ENCODE measurements around the gene PORCN. TPM values are rescaled to one million over a fixed set of nuclear protein-coding genes. Genes with fewer than 3 reads are reported as not detected.
A peak's percentile ranks its signal among the peaks of the same experiment; 100 is the strongest.

Gene PORCN
- total and polyA plus RNA-seq, 4 experiments from 2014 or later = 10.6 to 15.4 (median 14.5) TPM

DNA sequence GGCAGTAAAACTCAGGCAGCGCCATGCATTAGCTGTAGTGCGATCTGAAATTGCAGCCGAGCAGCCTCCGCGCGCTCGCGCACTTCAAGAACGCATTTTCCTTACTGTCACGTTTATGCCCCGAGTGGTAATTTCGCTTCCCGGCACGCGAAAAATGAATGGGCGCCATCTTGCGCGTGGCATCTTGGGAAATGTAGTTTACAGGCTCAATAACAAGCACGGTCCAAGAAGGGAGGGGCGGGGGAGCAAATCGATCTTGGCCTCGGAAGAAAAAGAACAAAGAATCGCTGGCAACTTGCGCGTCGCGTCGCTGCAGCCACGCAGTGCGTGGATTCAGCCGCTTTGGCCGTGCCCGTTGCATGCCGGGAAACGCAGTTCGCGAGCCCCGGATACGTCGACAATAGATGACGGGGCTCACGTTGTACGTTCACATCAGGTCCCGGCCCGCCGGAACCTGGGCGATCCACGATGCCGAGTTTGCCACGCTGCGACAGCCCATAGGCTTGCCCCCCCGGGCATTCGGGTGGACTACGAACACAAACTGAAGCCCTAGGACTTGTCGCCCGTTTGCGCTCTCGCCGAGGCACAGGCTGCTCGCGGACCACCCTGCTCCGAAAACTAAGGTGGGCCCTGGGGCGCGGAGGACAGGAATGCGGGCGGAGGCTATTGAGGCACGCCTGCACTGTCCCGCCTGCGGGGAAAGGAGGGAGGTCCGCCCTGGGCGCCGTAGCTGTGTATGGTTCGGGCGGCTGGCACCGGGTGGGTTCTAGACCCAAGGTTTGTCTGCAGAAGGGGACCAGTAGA is 32.8 kb upstream of the PORCN start, which contains the start of gene FTSJ1:
Gene FTSJ1 (plus strand): TSS at position 426 of the 804 bp plus-strand sequence. CDS start 1,849 bp downstream, outside the sequence.
- ChIA-PET POLR2A (ENCODE audit: partially characterized antibody) (interaction anchor here (0.7 to 3.4 kb wide), 6 partner anchors 33 to 220 kb away, joined by 3 to 20 read pairs (median 3); partner anchors contain the start of genes PORCN, RBM3 and TBC1D25), CTCF (ENCODE audit: partially characterized antibody) (no interaction called here)
- intact Hi-C loops (cut with micrococcal nuclease) = loop anchor here (1.0 kb wide), 5 partner anchors 32 to 121 kb away; partner anchors contain the start of genes EBP, PORCN, RBM3 and TBC1D25

GRCh38 chrX:48476919-48477318 is 31.9 kb upstream of the PORCN start:
- no peaks in the 10 kb centered on the region for H3K27me3 Mint-ChIP-seq
- ChIA-PET POLR2A (ENCODE audit: partially characterized antibody) (interaction anchor here (0.7 to 3.4 kb wide), 4 partner anchors 32 to 219 kb away, joined by 3 to 20 read pairs (median 6); partner anchors contain the start of genes PORCN, RBM3 and TBC1D25), CTCF (ENCODE audit: partially characterized antibody) (no interaction called here)
- peaks cover 7 to 39% of the 10 kb centered on the region in 2 donors for H3K36me3 Mint-ChIP-seq
- Histone ChIP-seq H3K27ac (ENCODE audit: low read depth, low read length) (peak overlapping the region; percentile 80), H3K27me3 (ENCODE audit: insufficient read depth, low read length) (no peaks in the 10 kb centered on the region), H3K9me3 (ENCODE audit: control insufficient read depth in 1 of 2, low read length in 2 of 2) (no peaks in the 10 kb centered on the region), H3K4me1 (ENCODE audit: insufficient read depth, low read length) (peaks cover 24% of the 10 kb centered on the region), H3K4me3 (ENCODE audit: low read length in 2 of 2) (peak overlapping the region; percentile 57 to 79), H3K36me3 (ENCODE audit: insufficient read depth, low read length) (peaks cover 5% of the 10 kb centered on the region)
- peak overlapping the region; percentile 78 to 95 (median 92) for H3K27ac Mint-ChIP-seq
- peak overlapping the region; percentile 79 to 92 (median 90) for H3K4me3 Mint-ChIP-seq
- intact Hi-C loops (cut with micrococcal nuclease) = loop anchor here (1.0 kb wide), 5 partner anchors 31 to 120 kb away; partner anchors contain the start of genes EBP, PORCN, RBM3 and TBC1D25
- no peak for DNase-seq
- peaks cover 15 to 24% (median 22%) of the 10 kb centered on the region in 4 donors for H3K4me1 Mint-ChIP-seq
- peaks cover 0 to 1% (median 0%) of the 10 kb centered on the region in 8 donors for H3K9me3 Mint-ChIP-seq

More for the DNA sequence above, 32.8 kb upstream of the PORCN start, which contains the start of gene FTSJ1:
- Histone ChIP-seq H3K27ac (ENCODE audit: low read depth, low read length) (peak within 1 kb of the TSS; percentile 80), H3K27me3 (ENCODE audit: insufficient read depth, low read length) (no peaks in the 10 kb centered on the region), H3K36me3 (ENCODE audit: insufficient read depth, low read length) (no peaks in the 10 kb centered on the region), H3K4me1 (ENCODE audit: insufficient read depth, low read length) (peaks cover 24% of the 10 kb centered on the region), H3K9me3 (ENCODE audit: control insufficient read depth in 1 of 2, low read length in 2 of 2) (no peaks in the 10 kb centered on the region), H3K4me3 (ENCODE audit: low read length in 2 of 2) (peak within 1 kb of the TSS; percentile 57 to 79)
- peaks cover 0 to 1% (median 0%) of the 10 kb centered on the region in 8 donors for H3K9me3 Mint-ChIP-seq
- peaks cover 5 to 33% of the 10 kb centered on the region in 2 donors for H3K36me3 Mint-ChIP-seq
- H3K4me3 Mint-ChIP-seq = peak within 1 kb of the TSS; percentile 79 to 92 (median 90)
- H3K27ac Mint-ChIP-seq = peak within 1 kb of the TSS; percentile 78 to 95 (median 92)
- no peaks in the 10 kb centered on the region for H3K27me3 Mint-ChIP-seq
- DNase-seq = peak; percentile 87 to 96 (median 92)
- H3K4me1 Mint-ChIP-seq = peaks cover 16 to 24% (median 22%) of the 10 kb centered on the region in 4 donors

DNA sequence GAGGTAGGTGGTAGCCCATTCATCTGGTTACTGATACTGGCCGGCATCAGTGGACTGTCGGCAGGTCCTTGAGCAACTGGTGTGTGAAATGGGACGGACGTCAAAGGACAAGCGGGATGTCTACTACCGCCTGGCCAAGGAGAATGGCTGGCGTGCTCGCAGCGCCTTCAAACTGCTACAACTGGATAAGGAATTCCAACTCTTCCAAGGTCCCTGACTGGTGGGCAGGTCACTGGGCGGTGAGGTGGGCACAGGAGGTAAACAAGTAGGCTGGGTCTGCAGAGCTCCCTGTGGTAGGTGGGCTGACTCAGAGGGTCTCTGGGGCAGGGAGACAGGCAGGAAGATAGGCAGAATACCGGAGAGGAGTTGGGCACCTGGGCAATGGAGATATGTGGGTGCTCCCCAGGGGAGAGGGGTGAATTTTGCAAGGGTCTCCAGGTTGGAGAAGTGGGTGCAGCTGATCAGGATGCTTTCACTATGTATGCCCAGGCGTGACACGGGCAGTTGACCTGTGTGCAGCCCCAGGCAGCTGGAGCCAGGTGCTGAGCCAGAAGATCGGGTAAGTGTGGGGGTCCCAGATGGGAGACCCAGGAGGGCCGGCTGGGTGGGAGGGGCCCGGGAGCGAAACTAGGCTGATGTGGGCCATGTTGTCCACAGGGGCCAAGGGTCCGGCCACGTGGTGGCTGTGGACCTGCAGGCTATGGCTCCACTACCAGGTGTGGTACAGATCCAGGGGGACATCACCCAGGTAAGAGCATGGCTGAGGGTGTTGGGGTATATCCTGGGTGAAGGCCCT is 30.6 kb upstream of the PORCN start:
- POLR2A ChIA-PET (ENCODE audit: partially characterized antibody) = no interaction called here
- peaks cover 24% of the 10 kb centered on the region for H3K4me1 ChIP-seq (ENCODE audit: insufficient read depth, low read length)
- no peaks in the 10 kb centered on the region for H3K9me3 ChIP-seq (ENCODE audit: control insufficient read depth in 1 of 2, low read length in 2 of 2)
- intact Hi-C loops (cut with micrococcal nuclease) = no loop called here
- Mint-ChIP-seq H3K27me3 (no peaks in the 10 kb centered on the region), H3K36me3 (peaks cover 9 to 49% of the 10 kb centered on the region in 2 donors), H3K9me3 (peaks cover 0 to 1% (median 0%) of the 10 kb centered on the region in 8 donors), H3K27ac (peak overlapping the region in 6 of 7 donors; percentile 11 to 90 (median 48)), H3K4me3 (peak overlapping the region in 1 of 8 donors; percentile 90), H3K4me1 (peaks cover 15 to 24% (median 22%) of the 10 kb centered on the region in 4 donors)
- peak overlapping the region; percentile 80 for H3K27ac ChIP-seq (ENCODE audit: low read depth, low read length)
- no peaks in the 10 kb centered on the region for H3K27me3 ChIP-seq (ENCODE audit: insufficient read depth, low read length)
- CTCF ChIA-PET (ENCODE audit: partially characterized antibody) = interaction anchor here (0.5 kb wide), 1 partner anchor 195 kb away, joined by 3 read pairs; no protein-coding TSS in a partner anchor
- H3K4me3 ChIP-seq (ENCODE audit: low read length in 2 of 2) = no peak overlapping the region
- no peak for DNase-seq
- peaks cover 16% of the 10 kb centered on the region for H3K36me3 ChIP-seq (ENCODE audit: insufficient read depth, low read length)

- peaks cover 24% of the 10 kb centered on the region for H3K4me1 ChIP-seq (ENCODE audit: insufficient read depth, low read length)
- no peaks in the 10 kb centered on the region for H3K27me3 ChIP-seq (ENCODE audit: insufficient read depth, low read length)
- POLR2A ChIA-PET (ENCODE audit: partially characterized antibody) = no interaction called here
- H3K27me3 Mint-ChIP-seq = no peaks in the 10 kb centered on the region
- no peaks in the 10 kb centered on the region for H3K9me3 ChIP-seq (ENCODE audit: control insufficient read depth in 1 of 2, low read length in 2 of 2)
- H3K36me3 ChIP-seq (ENCODE audit: insufficient read depth, low read length) = peaks cover 16% of the 10 kb centered on the region
- peaks cover 15 to 24% (median 22%) of the 10 kb centered on the region in 4 donors for H3K4me1 Mint-ChIP-seq
- peaks cover 9 to 49% of the 10 kb centered on the region in 2 donors for H3K36me3 Mint-ChIP-seq
- no peak overlapping the region for H3K27ac ChIP-seq (ENCODE audit: low read depth, low read length)
- CTCF ChIA-PET (ENCODE audit: partially characterized antibody) = no interaction called here
- H3K9me3 Mint-ChIP-seq = peaks cover 0 to 1% (median 0%) of the 10 kb centered on the region in 8 donors
- intact Hi-C loops (cut with micrococcal nuclease) = no loop called here
- peak overlapping the region in 4 of 7 donors; percentile 3 to 84 (median 66) for H3K27ac Mint-ChIP-seq
- DNase-seq = no peak
- H3K4me3 ChIP-seq (ENCODE audit: low read length in 2 of 2) = no peak overlapping the region
- no peak overlapping the region for H3K4me3 Mint-ChIP-seq
These were observed 30.0 kb upstream of the PORCN start for GRCh38 chrX:48478806-48479205.

DNA sequence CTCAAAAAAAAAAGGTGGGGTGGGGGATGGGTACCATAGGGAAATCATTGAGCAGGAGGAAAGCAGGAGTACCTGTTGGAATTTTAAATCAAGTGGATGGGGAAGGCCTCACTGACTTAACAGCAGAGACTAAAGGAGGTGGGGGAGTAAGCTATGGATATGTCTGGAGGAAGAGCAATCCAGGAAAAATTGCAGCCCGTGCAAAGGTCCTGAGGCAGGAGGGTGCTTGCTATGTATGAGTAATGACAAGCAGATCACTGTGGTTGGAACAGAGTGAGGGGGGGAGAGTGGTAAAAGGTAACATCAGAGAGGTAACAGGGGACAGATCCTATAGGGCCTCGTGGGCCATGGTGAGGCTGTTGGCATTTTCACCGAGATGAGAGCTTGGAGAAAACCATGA is 28.6 kb upstream of the PORCN start:
- Mint-ChIP-seq H3K4me1 (peaks cover 12 to 24% (median 19%) of the 10 kb centered on the region in 4 donors), H3K9me3 (peaks cover 0 to 1% (median 0%) of the 10 kb centered on the region in 8 donors), H3K27ac (peak overlapping the region in 1 of 7 donors; percentile 19), H3K36me3 (peaks cover 9 to 49% of the 10 kb centered on the region in 2 donors), H3K4me3 (no peak overlapping the region), H3K27me3 (no peaks in the 10 kb centered on the region)
- POLR2A ChIA-PET (ENCODE audit: partially characterized antibody) = no interaction called here
- CTCF ChIA-PET (ENCODE audit: partially characterized antibody) = no interaction called here
- Histone ChIP-seq H3K27me3 (ENCODE audit: insufficient read depth, low read length) (no peaks in the 10 kb centered on the region), H3K4me1 (ENCODE audit: insufficient read depth, low read length) (peaks cover 20% of the 10 kb centered on the region), H3K4me3 (ENCODE audit: low read length in 2 of 2) (no peak overlapping the region), H3K27ac (ENCODE audit: low read depth, low read length) (no peak overlapping the region), H3K9me3 (ENCODE audit: control insufficient read depth in 1 of 2, low read length in 2 of 2) (no peaks in the 10 kb centered on the region), H3K36me3 (ENCODE audit: insufficient read depth, low read length) (peaks cover 16% of the 10 kb centered on the region)
- DNase-seq = no peak
- intact Hi-C loops (cut with micrococcal nuclease) = no loop called here

DNA sequence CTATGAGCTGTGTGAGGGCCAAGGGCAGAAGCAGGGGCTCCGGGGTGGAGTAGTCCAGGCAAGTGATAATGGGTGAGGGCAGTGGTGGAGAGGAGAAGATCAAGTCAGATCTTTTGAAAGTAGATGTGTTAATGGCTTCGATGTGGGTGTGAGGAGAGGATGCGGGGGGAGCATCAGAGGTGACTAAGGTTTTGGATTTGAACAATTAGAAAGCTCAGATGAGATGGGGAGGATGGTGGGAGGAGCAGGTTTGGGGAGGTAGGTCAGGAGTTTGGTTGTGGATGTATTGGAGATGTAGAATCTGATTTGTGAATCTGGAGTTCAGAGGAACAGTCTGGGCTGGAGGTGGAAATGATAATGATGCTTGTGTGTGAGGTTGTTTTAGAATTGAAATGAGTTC is 28.2 kb upstream of the PORCN start:
- Mint-ChIP-seq H3K36me3 (peaks cover 9 to 49% of the 10 kb centered on the region in 2 donors), H3K4me3 (no peak overlapping the region), H3K27me3 (no peaks in the 10 kb centered on the region), H3K27ac (peak overlapping the region in 2 of 7 donors; percentile 19 to 68), H3K4me1 (peaks cover 11 to 22% (median 17%) of the 10 kb centered on the region in 4 donors), H3K9me3 (peaks cover 0 to 1% (median 0%) of the 10 kb centered on the region in 8 donors)
- H3K9me3 ChIP-seq (ENCODE audit: control insufficient read depth in 1 of 2, low read length in 2 of 2) = no peaks in the 10 kb centered on the region
- H3K36me3 ChIP-seq (ENCODE audit: insufficient read depth, low read length) = peaks cover 16% of the 10 kb centered on the region
- intact Hi-C loops (cut with micrococcal nuclease) = no loop called here
- ChIA-PET POLR2A (ENCODE audit: partially characterized antibody) (no interaction called here), CTCF (ENCODE audit: partially characterized antibody) (no interaction called here)
- H3K4me3 ChIP-seq (ENCODE audit: low read length in 2 of 2) = no peak overlapping the region
- H3K27me3 ChIP-seq (ENCODE audit: insufficient read depth, low read length) = no peaks in the 10 kb centered on the region
- no peak for DNase-seq
- H3K27ac ChIP-seq (ENCODE audit: low read depth, low read length) = no peak overlapping the region
- peaks cover 16% of the 10 kb centered on the region for H3K4me1 ChIP-seq (ENCODE audit: insufficient read depth, low read length)
